ENCODE data around the gene DGKG. TPM values are rescaled to one million over a fixed set of nuclear protein-coding genes. Genes with fewer than 3 reads are reported as not detected.

DGKG gene
- total RNA-seq, 6 experiments from 2014 or later, result 0.21 to 0.54 (median 0.38) TPM

DNA sequence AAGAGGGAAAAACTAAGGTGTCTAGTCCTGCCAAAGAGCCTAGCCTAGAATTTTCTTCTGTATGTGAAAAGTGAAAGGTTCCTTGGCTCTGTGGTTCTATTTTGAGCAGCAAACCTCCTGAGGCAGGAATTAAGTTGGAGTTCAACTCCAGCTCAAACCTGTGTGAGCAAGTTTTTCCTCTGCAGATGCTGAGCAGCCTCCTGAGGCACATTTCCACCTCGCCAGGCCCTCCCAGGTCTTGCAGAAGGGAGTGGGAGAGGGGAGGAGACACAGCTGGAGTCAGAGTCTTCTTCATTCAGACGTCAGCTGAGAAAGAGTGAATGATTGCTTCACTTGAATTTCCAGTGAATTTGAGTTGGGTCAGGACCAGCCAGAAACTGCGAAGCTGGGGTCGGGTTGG is 183.6 kb downstream of the DGKG start:
- Mint-ChIP-seq H3K27me3 (ENCODE audit: insufficient read depth) (peaks cover 46% of the 10 kb centered on the region), H3K36me3 (ENCODE audit: low read depth) (no peaks in the 10 kb centered on the region), H3K4me1 (ENCODE audit: low read depth) (no peaks in the 10 kb centered on the region)

GRCh38 chr3:186176373-186176990 is 185.6 kb downstream of the DGKG start:
- Mint-ChIP-seq H3K9me3 (no peaks in the 10 kb centered on the region), H3K36me3 (ENCODE audit: low read depth) (no peaks in the 10 kb centered on the region), H3K4me3 (no peak overlapping the region), H3K27ac (no peak overlapping the region), H3K27me3 (ENCODE audit: insufficient read depth) (peaks cover 35% of the 10 kb centered on the region), H3K4me1 (ENCODE audit: low read depth) (no peaks in the 10 kb centered on the region)
- no peak for DNase-seq
- TF ChIP-seq, protein P1, sequence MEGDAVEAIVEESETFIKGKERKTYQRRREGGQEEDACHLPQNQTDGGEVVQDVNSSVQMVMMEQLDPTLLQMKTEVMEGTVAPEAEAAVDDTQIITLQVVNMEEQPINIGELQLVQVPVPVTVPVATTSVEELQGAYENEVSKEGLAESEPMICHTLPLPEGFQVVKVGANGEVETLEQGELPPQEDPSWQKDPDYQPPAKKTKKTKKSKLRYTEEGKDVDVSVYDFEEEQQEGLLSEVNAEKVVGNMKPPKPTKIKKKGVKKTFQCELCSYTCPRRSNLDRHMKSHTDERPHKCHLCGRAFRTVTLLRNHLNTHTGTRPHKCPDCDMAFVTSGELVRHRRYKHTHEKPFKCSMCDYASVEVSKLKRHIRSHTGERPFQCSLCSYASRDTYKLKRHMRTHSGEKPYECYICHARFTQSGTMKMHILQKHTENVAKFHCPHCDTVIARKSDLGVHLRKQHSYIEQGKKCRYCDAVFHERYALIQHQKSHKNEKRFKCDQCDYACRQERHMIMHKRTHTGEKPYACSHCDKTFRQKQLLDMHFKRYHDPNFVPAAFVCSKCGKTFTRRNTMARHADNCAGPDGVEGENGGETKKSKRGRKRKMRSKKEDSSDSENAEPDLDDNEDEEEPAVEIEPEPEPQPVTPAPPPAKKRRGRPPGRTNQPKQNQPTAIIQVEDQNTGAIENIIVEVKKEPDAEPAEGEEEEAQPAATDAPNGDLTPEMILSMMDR (IDR thresholded peaks at IDR 0.05), result no peak

More for the DNA sequence above, 183.6 kb downstream of the DGKG start:
- no peak overlapping the region for H3K4me3 Mint-ChIP-seq
- no peaks in the 10 kb centered on the region for H3K9me3 Mint-ChIP-seq
- no peak for DNase-seq
- H3K27ac Mint-ChIP-seq, result no peak overlapping the region
- TF ChIP-seq, protein P1 (IDR thresholded peaks at IDR 0.05), result no peak

DNA sequence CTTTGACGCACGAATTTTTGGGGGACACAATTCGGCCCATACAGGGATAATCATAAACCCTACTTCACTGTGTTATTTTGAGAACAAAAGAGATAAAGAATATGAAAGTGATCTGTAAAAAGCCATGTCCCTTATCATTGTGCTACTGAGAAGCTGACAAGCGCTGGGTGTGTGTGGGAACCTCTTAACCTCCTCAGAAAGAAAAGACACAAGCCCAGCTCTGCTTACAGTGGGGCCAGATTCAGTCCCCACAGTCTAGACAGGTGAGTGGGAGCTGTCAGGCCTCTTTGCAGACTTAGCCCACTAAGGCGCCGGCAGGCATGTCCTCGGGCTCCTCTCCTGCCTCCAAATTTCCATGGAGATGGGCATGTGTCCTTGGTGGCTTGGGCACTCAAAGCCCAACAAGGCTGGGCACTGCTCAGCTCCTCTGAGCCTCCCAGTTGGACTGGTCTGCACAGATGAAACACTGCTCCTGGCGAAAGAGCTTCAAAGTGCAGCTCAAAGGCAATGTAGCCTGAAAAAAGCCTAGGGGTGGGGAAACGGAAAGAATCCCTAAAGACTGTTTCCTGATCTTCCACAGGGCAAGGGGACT is 188.7 kb downstream of the DGKG start:
- no peak for DNase-seq
- TF ChIP-seq, protein P1 (IDR thresholded peaks at IDR 0.05), result no peak; the same call in 1 of the 2 replicates

DNA sequence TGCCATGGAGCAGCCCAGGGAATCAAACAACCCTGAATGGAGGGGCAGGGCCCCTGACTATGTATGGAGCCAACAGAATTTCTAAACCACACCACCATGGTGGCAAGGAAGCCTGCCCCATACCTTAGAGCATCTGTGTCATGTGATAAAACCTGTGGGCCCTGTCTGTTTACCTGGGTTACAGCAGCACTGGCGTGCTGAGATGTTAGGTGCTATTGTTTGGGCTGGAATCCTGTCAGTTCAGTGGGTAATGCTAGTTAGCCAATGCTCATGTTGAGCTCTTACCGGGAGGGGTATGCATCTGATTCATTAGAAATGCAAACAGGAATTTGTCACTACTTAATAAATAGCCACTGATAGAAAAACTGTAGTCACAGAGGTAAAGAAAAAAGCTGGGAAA is 189.7 kb downstream of the DGKG start:
- H3K4me3 Mint-ChIP-seq, result no peak overlapping the region
- DNase-seq, result no peak
- no peaks in the 10 kb centered on the region for H3K9me3 Mint-ChIP-seq
- no peaks in the 10 kb centered on the region for H3K36me3 Mint-ChIP-seq (ENCODE audit: low read depth)
- H3K27ac Mint-ChIP-seq, result no peak overlapping the region
- TF ChIP-seq, protein P1 (IDR thresholded peaks at IDR 0.05), result no peak
- no peaks in the 10 kb centered on the region for H3K4me1 Mint-ChIP-seq (ENCODE audit: low read depth)
- H3K27me3 Mint-ChIP-seq (ENCODE audit: insufficient read depth), result peaks cover 32% of the 10 kb centered on the region

More for the DNA sequence above, 188.7 kb downstream of the DGKG start:
- Mint-ChIP-seq H3K36me3 (ENCODE audit: low read depth) (no peaks in the 10 kb centered on the region), H3K27me3 (ENCODE audit: insufficient read depth) (peaks cover 33% of the 10 kb centered on the region), H3K27ac (no peak overlapping the region), H3K9me3 (no peaks in the 10 kb centered on the region), H3K4me3 (no peak overlapping the region), H3K4me1 (ENCODE audit: low read depth) (no peaks in the 10 kb centered on the region)

DNA sequence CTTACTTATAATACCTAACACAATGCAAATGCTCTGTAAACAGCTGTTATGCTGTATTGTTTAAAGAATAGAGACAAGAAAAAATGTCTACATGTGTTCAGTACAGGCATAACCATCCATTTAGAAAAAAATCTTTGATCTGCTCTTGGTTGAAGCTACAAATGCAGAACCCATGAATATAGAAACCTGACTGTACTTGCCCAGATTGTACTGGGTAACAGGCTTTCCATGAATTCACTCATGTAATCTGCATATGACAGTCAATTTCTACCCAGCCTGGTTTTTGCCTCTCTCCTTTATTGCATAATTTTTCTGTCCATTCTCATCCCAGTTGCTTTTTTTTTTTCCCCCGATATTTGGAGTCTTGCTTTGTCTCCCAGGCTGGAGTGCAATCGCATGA is 190.5 kb downstream of the DGKG start:
- Mint-ChIP-seq H3K27me3 (ENCODE audit: insufficient read depth) (peaks cover 32% of the 10 kb centered on the region), H3K36me3 (ENCODE audit: low read depth) (no peaks in the 10 kb centered on the region), H3K4me1 (ENCODE audit: low read depth) (no peaks in the 10 kb centered on the region), H3K4me3 (no peak overlapping the region), H3K27ac (no peak overlapping the region), H3K9me3 (no peaks in the 10 kb centered on the region)
- no peak for DNase-seq
- TF ChIP-seq, protein P1 (IDR thresholded peaks at IDR 0.05), result no peak
